ENCODE results near the gene PPP2R3B. TPM values are rescaled to one million over a fixed set of nuclear protein-coding genes. Genes with fewer than 3 reads are reported as not detected.
A peak's percentile ranks its signal among the peaks of the same experiment; 100 is the strongest.

The PPP2R3B gene
- total RNA-seq, 6 experiments from 2014 or later = 4.2 to 6.3 (median 5.3) TPM

DNA sequence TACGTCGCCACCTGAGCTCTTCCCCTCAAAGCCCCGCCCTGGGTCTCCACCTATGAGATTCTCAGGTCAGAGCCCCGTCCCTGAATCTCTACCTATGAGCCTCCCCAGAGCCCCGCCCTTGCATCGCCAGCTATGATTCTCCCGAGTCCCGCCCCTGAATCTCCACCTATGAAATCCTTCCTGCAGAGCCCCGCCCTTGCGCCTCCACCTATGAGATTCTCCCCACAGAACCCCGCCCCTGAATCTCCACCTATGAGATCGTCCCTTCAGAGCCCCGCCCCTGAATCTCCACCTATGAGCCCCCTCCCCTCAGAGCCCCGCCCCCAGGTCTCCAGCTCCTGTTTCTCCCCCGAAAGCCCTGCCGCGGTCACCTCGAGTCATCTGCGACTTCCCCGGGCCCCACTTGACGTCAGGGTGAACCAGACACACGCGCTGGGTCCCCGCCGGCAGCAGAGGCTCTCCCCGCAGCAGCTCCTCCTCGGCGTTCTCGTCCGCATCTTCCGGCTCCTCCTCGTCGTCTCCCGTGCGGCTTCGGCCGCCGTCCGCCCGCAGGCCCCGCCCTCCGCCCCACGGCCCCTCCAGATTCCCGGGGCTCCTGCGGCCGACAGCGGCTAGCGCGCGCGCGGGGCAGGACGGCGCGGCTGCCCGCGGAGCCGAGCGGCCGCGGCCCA, 68.5 kb downstream of the PPP2R3B start:
- H3K4me3 ChIP-seq = peak overlapping the region; percentile 54 to 90 (median 76)
- H3K27ac ChIP-seq = peak overlapping the region; percentile 72 to 89 (median 86)
- no peaks in the 10 kb centered on the region for H3K9me3 ChIP-seq
- ATAC-seq = peak; percentile 75 to 83 (median 78)
- peaks cover 0 to 11% (median 0%) of the 10 kb centered on the region in 4 donors for H3K4me1 ChIP-seq
- intact Hi-C loops (cut with DNase I) = no loop called here
- 2% methylated on average over 32 of the region's 61 CpGs for WGBS (ENCODE audit: insufficient coverage, low coverage, low lambda C conversion rate, missing lambda C conversion rate)
- H3K36me3 ChIP-seq = peaks cover 0 to 15% (median under 1%) of the 10 kb centered on the region in 4 donors
- peak; percentile 98 for DNase-seq
- TF ChIP-seq, protein P1, sequence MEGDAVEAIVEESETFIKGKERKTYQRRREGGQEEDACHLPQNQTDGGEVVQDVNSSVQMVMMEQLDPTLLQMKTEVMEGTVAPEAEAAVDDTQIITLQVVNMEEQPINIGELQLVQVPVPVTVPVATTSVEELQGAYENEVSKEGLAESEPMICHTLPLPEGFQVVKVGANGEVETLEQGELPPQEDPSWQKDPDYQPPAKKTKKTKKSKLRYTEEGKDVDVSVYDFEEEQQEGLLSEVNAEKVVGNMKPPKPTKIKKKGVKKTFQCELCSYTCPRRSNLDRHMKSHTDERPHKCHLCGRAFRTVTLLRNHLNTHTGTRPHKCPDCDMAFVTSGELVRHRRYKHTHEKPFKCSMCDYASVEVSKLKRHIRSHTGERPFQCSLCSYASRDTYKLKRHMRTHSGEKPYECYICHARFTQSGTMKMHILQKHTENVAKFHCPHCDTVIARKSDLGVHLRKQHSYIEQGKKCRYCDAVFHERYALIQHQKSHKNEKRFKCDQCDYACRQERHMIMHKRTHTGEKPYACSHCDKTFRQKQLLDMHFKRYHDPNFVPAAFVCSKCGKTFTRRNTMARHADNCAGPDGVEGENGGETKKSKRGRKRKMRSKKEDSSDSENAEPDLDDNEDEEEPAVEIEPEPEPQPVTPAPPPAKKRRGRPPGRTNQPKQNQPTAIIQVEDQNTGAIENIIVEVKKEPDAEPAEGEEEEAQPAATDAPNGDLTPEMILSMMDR (IDR thresholded peaks at IDR 0.05) = no peak
- peak; percentile 62 for TF ChIP-seq POLR2A (IDR thresholded peaks at IDR 0.05)
- H3K27me3 ChIP-seq = no peaks in the 10 kb centered on the region

DNA sequence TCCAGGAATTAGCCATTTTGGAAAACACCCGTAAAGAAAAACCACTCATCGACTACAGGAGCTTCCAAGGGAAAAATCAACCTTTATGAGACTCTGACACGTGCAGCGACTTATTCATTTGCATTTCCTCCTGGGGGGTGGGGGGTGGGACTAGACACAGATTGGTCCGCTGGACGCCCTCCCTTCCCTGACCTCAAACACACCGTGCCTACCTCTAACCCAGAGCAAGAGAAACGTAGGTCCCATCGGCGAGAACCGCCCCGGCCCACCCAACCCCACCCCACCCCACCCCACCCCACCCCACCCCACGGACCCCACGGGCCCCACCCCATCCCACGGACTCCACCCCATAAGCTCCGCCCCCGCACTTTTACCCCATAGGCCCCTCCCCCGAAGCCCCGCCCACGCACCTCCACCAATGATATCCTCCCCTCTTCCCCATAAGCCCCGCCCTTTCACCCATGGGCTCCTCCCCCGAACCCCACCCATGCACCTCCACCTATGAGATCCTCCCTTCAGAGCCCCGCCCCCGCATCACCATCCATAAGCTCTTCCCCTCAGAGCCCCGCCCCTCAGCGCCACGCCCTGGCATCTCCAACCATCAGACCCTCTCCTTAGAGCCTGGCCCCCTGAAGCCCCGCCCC, 69.2 kb downstream of the PPP2R3B start:
- Histone ChIP-seq H3K27me3 (no peaks in the 10 kb centered on the region), H3K27ac (no peak overlapping the region), H3K36me3 (peaks cover 0 to 22% (median 4%) of the 10 kb centered on the region in 4 donors), H3K4me3 (peak overlapping the region; percentile 54 to 90 (median 76)), H3K9me3 (no peaks in the 10 kb centered on the region), H3K4me1 (peaks cover 0 to 11% (median 0%) of the 10 kb centered on the region in 4 donors)
- 23% methylated on average over 20 of the region's 28 CpGs for WGBS (ENCODE audit: insufficient coverage, low coverage, low lambda C conversion rate, missing lambda C conversion rate)
- intact Hi-C loops (cut with DNase I) = no loop called here
- no peak for TF ChIP-seq POLR2A (IDR thresholded peaks at IDR 0.05)
- TF ChIP-seq, protein P1 (IDR thresholded peaks at IDR 0.05) = no peak
- ATAC-seq (no peak), DNase-seq (no peak)

DNA sequence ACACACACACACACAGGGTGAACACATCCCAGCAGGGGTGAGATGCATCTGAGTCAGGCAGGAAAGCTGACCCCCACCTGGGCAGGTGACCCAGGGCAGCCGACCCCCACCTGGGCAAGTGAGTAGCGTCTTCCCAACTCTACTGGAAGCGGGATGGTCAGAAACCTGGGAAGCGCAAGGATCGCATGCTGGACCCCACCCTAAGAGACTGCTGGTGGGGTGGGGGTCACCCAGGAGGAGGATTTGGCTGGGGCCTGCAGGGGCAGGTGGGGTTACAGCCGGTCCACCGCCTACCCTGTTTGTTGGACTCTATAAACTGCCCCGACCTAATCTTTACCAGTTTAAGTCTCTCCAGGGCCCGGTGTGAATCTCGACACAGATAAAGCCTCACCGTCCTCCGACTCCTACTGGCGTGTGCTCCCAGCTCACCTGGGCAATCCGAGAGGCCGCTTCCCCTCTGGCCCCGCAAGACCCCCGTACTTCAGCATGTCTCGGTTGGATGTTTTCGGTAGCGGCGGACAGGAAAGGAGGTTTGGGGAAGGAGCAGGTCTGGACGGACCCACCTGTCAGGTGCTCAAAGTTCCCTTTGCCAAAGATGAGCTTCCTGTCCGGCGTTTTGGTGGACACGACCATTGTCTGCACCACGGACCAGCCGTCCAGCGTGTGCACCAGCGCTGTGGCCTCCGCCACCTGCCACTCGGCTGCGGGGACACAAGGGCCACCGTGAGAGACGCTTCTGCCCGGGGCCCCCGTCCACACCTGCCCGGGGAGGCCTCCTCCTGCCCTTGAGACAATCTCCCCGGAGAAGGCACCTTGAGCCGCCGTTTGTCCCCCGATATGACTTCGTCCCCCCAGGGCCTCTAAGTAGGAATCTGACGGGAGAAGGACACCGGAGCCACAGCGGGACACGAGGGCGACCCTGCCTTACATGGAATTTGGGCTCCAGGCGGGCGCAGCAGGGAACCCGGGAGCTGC, 70.1 kb downstream of the PPP2R3B start:
- Histone ChIP-seq H3K27ac (no peak overlapping the region), H3K4me3 (no peak overlapping the region), H3K27me3 (no peaks in the 10 kb centered on the region), H3K4me1 (peaks cover 0 to 11% (median 0%) of the 10 kb centered on the region in 4 donors), H3K36me3 (peaks cover 0 to 28% (median 8%) of the 10 kb centered on the region in 4 donors), H3K9me3 (no peaks in the 10 kb centered on the region)
- WGBS (ENCODE audit: insufficient coverage, low coverage, low lambda C conversion rate, missing lambda C conversion rate) = 90% methylated on average over 8 of the region's 50 CpGs
- TF ChIP-seq POLR2A (IDR thresholded peaks at IDR 0.05) = no peak
- TF ChIP-seq, protein P1 (IDR thresholded peaks at IDR 0.05) = no peak
- intact Hi-C loops (cut with DNase I) = no loop called here
- ATAC-seq (no peak), DNase-seq (peak; percentile 33 to 59 (median 47))

DNA sequence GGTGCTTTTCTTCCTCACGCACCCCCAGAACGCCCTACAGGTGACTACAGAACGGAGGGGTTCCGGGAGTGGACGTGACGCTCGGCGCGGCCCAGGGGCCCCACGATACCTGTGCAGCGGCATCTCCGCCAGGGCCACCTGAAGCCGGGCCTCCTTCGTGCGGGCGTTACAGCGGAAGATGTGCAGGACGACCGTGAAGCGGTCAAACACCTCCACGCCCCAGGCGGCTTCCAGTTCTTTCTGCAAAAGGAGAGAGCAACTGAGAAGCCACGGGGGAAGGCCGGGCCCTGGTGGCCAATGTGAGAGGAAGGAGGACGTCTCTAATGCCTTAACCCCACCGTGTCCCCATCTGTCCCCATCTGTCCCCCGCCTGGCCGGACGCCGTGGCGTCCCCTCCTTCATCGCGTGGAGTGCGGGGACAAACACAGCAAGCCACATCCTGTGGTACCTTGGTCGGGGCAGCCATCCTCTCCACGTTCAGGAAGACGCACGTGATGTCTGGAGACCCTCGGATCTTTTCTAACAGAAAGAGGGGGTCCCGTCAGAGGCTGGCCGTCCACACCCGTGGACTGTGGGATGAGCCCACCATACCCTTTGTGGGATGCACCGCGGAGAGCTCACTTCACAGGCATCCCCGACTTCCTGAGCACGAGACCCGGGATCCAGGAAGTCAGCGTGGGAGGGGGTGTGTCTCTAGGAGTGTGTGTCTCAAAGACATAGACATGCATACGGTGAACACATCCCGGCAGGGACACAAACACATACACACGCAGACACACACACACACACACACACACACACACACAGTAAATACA, 71.7 kb downstream of the PPP2R3B start:
- H3K4me1 ChIP-seq = peaks cover 0 to 3% (median 0%) of the 10 kb centered on the region in 4 donors
- TF ChIP-seq, protein P1 (IDR thresholded peaks at IDR 0.05) = no peak
- no peak for TF ChIP-seq POLR2A (IDR thresholded peaks at IDR 0.05)
- no peaks in the 10 kb centered on the region for H3K9me3 ChIP-seq
- intact Hi-C loops (cut with DNase I) = no loop called here
- WGBS (ENCODE audit: insufficient coverage, low coverage, low lambda C conversion rate, missing lambda C conversion rate) = 85% methylated on average over 24 of the region's 51 CpGs
- no peak overlapping the region for H3K27ac ChIP-seq
- ATAC-seq = no peak
- H3K4me3 ChIP-seq = no peak overlapping the region
- H3K36me3 ChIP-seq = peaks cover 0 to 41% (median 12%) of the 10 kb centered on the region in 4 donors
- peak; percentile 20 to 53 (median 44) for DNase-seq
- H3K27me3 ChIP-seq = no peaks in the 10 kb centered on the region

Measured in right lobe of liver (tissue), 6 donors.